ENCODE results near the gene RPL6. TPM values are rescaled to one million over a fixed set of nuclear protein-coding genes. Genes with fewer than 3 reads are reported as not detected.

The RPL6 gene
- total and polyA plus RNA-seq, 2 experiments from 2014 or later = 1,413 to 1,715 TPM

- peaks cover 99% of the 10 kb centered on the region for H3K79me2 ChIP-seq (replicated peaks; ENCODE audit: insufficient read depth)
- H3F3A ChIP-seq (replicated peaks; ENCODE audit: low read depth) = no peaks in the 10 kb centered on the region
- peak overlapping the region; percentile 40; the same call in 1 of the 2 replicates for H3K27ac ChIP-seq (ENCODE audit: low read depth)
- Mint-ChIP-seq H3K4me3 (no peak overlapping the region), H3K27ac (no peak overlapping the region), H3K9me3 (no peaks in the 10 kb centered on the region), H3K4me1 (peaks cover 10% of the 10 kb centered on the region; the same call in 2 of the 3 replicates), H3K27me3 (ENCODE audit: insufficient read depth, low read depth, poor library complexity) (peaks cover 2% of the 10 kb centered on the region), H3K36me3 (ENCODE audit: low read depth) (no peaks in the 10 kb centered on the region)
- TF ChIP-seq EZH2 (IDR thresholded peaks at IDR 0.05; ENCODE audit: low read depth, unreplicated experiment) (no peak), REST (IDR thresholded peaks at IDR 0.05; ENCODE audit: unreplicated experiment) (no peak), ZNF462 (CRISPR knock-in tag; IDR thresholded peaks at IDR 0.05) (no peak), CTCF (conservative IDR thresholded peaks at IDR 0.05; ENCODE audit: low read depth in 2 of 2) (no peak), POLR2AphosphoS5 (IDR thresholded peaks at IDR 0.05; ENCODE audit: low read depth) (no peak), NANOG (IDR thresholded peaks at IDR 0.05; ENCODE audit: borderline replicate concordance) (no peak), ETS1 (IDR thresholded peaks at IDR 0.05) (no peak), ZNF114 (CRISPR knock-in tag; IDR thresholded peaks at IDR 0.05) (no peak), ZNF331 (CRISPR knock-in tag; IDR thresholded peaks at IDR 0.05; ENCODE audit: low read depth) (no peak), CREB1 (CRISPR knock-in tag; IDR thresholded peaks at IDR 0.05; ENCODE audit: low read depth) (no peak), STAT1 (IDR thresholded peaks at IDR 0.05; ENCODE audit: unreplicated experiment) (no peak)
- no peak overlapping the region for H3K4me2 ChIP-seq
- H4K20me1 ChIP-seq (replicated peaks; ENCODE audit: insufficient read depth) = peaks cover 8% of the 10 kb centered on the region; the same call in 1 of the 2 replicates
- no peaks in the 10 kb centered on the region for H3K36me3 ChIP-seq (ENCODE audit: insufficient read depth)
- H2AFZ ChIP-seq = no peak overlapping the region
- no peaks in the 10 kb centered on the region for H3K27me3 ChIP-seq (ENCODE audit: insufficient read depth)
- H3K9me2 ChIP-seq (ENCODE audit: insufficient read depth) = no peaks in the 10 kb centered on the region
- H3K4me1 ChIP-seq (ENCODE audit: insufficient read depth) = peaks cover 14% of the 10 kb centered on the region
- no peak for ATAC-seq
- no peak overlapping the region for H3K4me3 ChIP-seq
- DNase-seq (ENCODE audit: low spot score) = no peak
Measured at GRCh38 chr12:112370868-112371510, 38.4 kb downstream of the RPL6 start.

Data from GM23338 (cell line).